Thymus (tissue), 11 donors: ENCODE measurements around the gene TMEM250. TPM values are rescaled to one million over a fixed set of nuclear protein-coding genes. Genes with fewer than 3 reads are reported as not detected.

Experiments used
- DNase-seq, 9 donors: peaks; one replicate each; pipeline ENCODE4 v3.0.0-alpha.2; 2013; ENCODE audit warnings: low spot score in 9 of 9, low read depth in 6 of 9, missing footprints in 1 of 9
- H3K27ac ChIP-seq, 2 donors: one replicate each; pipeline ENCODE4 v1.5.1; 2013; ENCODE audit warnings: control low read depth in 1 of 2, low read depth in 1 of 2, low read length in 1 of 2, mild to moderate bottlenecking in 1 of 2, moderate library complexity in 1 of 2
- H3K27me3 ChIP-seq, 2 donors: one replicate each; pipeline ENCODE4 v1.5.1; 2013; ENCODE audit warnings: low read length in 1 of 2; ENCODE audit not compliant: control insufficient read depth in 2 of 2, insufficient read depth in 1 of 2
- H3K36me3 ChIP-seq, 2 donors: one replicate each; pipeline ENCODE4 v1.5.1; 2013; ENCODE audit warnings: low read length in 1 of 2, mild to moderate bottlenecking in 1 of 2, moderate library complexity in 1 of 2; ENCODE audit not compliant: control insufficient read depth in 2 of 2, insufficient read depth in 2 of 2
- H3K4me1 ChIP-seq, 2 donors: one replicate each; pipeline ENCODE4 v1.5.1; 2013; ENCODE audit warnings: low read length in 2 of 2; ENCODE audit not compliant: control insufficient read depth in 2 of 2, insufficient read depth in 2 of 2
- H3K4me3 ChIP-seq, 2 donors: one replicate each; pipeline ENCODE4 v1.5.1; 2013; ENCODE audit warnings: low read length in 2 of 2, control low read depth in 1 of 2, mild to moderate bottlenecking in 1 of 2
- H3K9me3 ChIP-seq, 2 donors: one replicate each; pipeline ENCODE4 v1.5.1; 2013; ENCODE audit warnings: low read length in 1 of 2, mild to moderate bottlenecking in 1 of 2; ENCODE audit not compliant: control insufficient read depth in 2 of 2, insufficient read depth in 1 of 2
- WGBS: extraction: QIAGEN DNeasy Blood & Tissue Kit; methylation state at CpG from one replicate; pipeline ENCODE4 v1.1.7; 2013; 5-methylcytosine and 5-hydroxymethylcytosine counted together
- polyA plus RNA-seq: library from polyadenylated mRNA; stranded (reverse); fragments of 200-250 nt; gene quantifications from one replicate; pipeline ENCODE4 v1.2.3, GENCODE V29; 2013
- total RNA-seq: library from RNA; stranded (reverse); fragments of 120-200 nt; gene quantifications from one replicate; pipeline ENCODE4 v1.2.4, GENCODE V29; 2013
- donor health status: healthy.

TMEM250 gene
- total and polyA plus RNA-seq, 2 donors = 19.2 to 22.4 TPM

DNA sequence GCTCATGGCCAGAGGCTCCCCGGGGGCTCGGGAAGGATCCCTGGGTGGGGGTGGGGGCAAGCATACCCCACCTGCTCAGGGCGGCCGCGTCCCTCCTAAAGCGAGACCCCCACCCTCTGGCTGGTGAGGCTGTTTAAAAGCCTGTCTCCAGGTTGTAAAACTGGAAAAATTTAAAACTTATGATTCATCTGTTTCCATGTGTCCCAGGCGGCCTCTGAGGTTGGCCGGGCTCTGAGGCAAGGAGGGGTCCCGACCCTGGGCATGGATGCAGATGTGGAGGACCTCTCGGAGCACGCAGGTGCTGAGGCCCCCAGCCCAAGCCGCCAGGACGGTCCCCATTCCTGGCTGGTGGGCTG lies 24.2 kb upstream of the TMEM250 start:
- WGBS = 75% methylated on average over 13 of the region's 13 CpGs
- DNase-seq = no peak
- H3K9me3 ChIP-seq = no peaks in the 10 kb centered on the region
- H3K36me3 ChIP-seq = no peaks in the 10 kb centered on the region
- no peaks in the 10 kb centered on the region for H3K4me1 ChIP-seq
- H3K27me3 ChIP-seq = peaks cover 0 to 35% of the 10 kb centered on the region in 2 donors
- H3K4me3 ChIP-seq = no peak overlapping the region
- H3K27ac ChIP-seq = no peak overlapping the region

DNA sequence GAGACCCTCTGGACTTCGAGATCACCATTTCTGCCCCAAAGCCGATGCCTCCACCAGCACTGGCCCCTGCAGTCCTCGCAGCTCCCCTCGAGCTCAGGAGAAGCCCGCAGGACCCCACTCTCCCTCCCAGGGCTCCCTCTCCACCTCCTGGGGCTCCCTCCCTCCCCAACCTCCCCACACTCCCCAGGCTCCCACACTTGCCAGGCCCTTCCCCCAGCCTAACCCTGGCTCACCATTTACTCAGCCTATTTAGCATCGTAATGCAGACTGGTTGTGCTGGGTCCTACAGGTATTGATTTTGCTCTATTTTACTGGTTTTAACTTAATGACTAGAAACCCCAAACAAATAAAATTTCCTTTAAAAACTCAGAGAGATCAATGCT lies 23.7 kb upstream of the TMEM250 start:
- H3K4me3 ChIP-seq = no peak overlapping the region
- no peak for DNase-seq
- H3K27ac ChIP-seq = no peak overlapping the region
- no peaks in the 10 kb centered on the region for H3K9me3 ChIP-seq
- 89% methylated on average over 6 of the region's 6 CpGs for WGBS
- peaks cover 0 to 32% of the 10 kb centered on the region in 2 donors for H3K27me3 ChIP-seq
- H3K36me3 ChIP-seq = no peaks in the 10 kb centered on the region
- no peaks in the 10 kb centered on the region for H3K4me1 ChIP-seq

DNA sequence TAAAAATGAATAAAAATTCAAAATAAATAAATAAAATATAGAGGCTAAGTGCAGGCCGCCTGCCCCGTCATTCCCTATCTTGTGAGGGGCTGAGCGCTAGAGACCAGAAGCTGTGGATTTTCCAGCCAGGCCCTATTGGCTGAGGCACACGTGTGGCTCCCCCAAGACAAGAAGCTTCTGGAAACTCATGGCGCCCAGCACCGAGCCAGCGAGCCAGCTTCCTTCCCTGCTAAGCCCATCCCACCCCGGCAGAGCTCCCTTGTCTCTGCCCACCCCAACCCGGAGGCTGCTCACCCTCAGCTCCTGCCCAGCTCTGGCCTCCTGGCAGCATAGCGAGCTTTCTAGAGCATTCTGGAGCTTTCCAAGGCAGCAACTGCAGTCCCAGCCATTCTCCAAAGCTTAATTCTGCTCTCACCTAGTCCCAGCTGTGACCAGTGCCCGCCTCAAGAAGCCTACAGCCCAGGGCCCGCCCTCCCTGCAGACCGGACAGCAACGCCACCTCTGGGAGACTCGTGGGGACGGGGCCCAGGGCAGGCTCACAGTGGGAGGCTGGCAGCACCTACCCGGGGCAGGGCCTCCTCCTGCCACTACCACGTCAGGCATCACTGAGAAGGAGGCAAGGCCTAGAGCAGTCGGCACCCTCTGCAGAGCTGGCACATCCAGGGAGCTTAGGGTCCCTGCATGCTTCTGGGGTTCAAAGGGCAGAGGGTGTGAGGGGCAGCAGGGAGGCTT lies 23.2 kb upstream of the TMEM250 start:
- Histone ChIP-seq H3K36me3 (no peaks in the 10 kb centered on the region), H3K4me1 (no peaks in the 10 kb centered on the region), H3K27me3 (peaks cover 0 to 33% of the 10 kb centered on the region in 2 donors), H3K9me3 (no peaks in the 10 kb centered on the region), H3K4me3 (no peak overlapping the region), H3K27ac (no peak overlapping the region)
- WGBS = 93% methylated on average over 19 of the region's 19 CpGs
- DNase-seq = no peak

DNA sequence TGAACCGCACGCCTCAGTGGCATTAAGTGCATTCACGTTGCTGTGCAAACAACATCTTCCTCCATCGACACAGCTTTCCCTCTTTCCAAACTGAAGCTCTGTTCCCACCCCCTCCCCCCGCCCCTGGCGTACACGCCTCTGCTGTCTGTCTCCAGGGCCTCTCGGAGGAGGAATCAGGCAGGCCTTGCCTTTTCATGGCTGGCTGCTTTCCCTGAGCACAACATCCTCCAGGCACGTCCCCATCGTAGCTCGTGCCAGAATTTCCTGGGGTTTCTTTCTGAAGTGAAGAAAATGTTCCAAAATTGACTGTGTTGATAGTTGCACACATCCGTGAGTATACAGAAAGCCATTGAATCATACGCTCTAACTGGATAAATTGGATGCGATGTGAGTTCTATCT lies 22.3 kb upstream of the TMEM250 start:
- peaks cover 0 to 38% of the 10 kb centered on the region in 2 donors for H3K27me3 ChIP-seq

DNA sequence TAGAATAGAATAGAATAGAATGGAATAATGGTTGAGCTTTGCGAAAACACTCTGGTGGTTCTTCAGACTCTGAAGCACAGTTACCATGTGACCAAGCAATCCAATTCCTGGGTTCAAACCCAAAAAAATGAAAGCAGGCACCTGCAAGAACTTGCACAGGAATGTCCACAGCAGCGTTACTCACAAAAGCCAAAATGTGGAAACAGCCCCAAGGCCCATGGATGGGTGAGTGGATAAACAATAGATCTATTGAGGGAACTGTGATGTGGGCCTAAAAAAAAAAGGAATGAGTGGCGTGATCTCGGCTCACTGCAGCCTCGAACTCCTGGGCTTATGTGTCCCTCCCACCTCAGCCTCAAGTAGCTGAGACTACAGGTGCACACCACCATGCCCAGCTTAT lies 21.4 kb upstream of the TMEM250 start:
- WGBS = 93% methylated on average over 5 of the region's 5 CpGs
- H3K27me3 ChIP-seq = peaks cover 0 to 44% of the 10 kb centered on the region in 2 donors

More for the DNA sequence above, 22.3 kb upstream of the TMEM250 start:
- Histone ChIP-seq H3K9me3 (no peaks in the 10 kb centered on the region), H3K27ac (no peak overlapping the region), H3K4me1 (no peaks in the 10 kb centered on the region), H3K4me3 (no peak overlapping the region), H3K36me3 (no peaks in the 10 kb centered on the region)
- 95% methylated on average over 14 of the region's 14 CpGs for WGBS
- peak in 1 of 9 donors; percentile 9 for DNase-seq

DNA sequence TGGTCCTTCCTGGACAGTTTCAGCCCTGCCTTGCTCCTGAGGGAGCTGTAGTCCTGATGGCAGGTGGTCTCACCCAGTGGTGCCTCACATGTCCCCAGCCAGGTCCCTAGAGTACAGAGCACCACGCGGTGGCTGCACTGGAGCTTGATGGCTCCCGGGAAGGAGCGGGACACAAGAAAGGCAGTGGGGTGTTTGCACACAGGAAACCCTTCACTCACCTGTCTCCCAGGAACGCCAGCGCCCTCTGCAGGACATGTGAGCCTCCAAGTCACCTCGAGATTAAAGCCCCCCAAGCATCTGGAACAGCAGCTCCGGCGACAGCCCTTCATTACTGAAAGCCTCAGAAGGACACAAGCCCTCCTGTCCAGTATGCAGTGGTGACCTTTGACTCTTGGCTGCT lies 19.9 kb upstream of the TMEM250 start:
- WGBS = 23% methylated on average over 9 of the region's 9 CpGs
- Histone ChIP-seq H3K4me3 (no peak overlapping the region), H3K4me1 (no peaks in the 10 kb centered on the region), H3K27me3 (peaks cover 7 to 50% of the 10 kb centered on the region in 2 donors), H3K9me3 (no peaks in the 10 kb centered on the region), H3K36me3 (no peaks in the 10 kb centered on the region), H3K27ac (no peak overlapping the region)
- peak in 2 of 9 donors; percentile 31 to 44 for DNase-seq

More for the DNA sequence above, 21.4 kb upstream of the TMEM250 start:
- H3K27ac ChIP-seq = no peak overlapping the region
- no peaks in the 10 kb centered on the region for H3K9me3 ChIP-seq
- DNase-seq = no peak
- H3K4me3 ChIP-seq = no peak overlapping the region
- H3K4me1 ChIP-seq = no peaks in the 10 kb centered on the region
- no peaks in the 10 kb centered on the region for H3K36me3 ChIP-seq

DNA sequence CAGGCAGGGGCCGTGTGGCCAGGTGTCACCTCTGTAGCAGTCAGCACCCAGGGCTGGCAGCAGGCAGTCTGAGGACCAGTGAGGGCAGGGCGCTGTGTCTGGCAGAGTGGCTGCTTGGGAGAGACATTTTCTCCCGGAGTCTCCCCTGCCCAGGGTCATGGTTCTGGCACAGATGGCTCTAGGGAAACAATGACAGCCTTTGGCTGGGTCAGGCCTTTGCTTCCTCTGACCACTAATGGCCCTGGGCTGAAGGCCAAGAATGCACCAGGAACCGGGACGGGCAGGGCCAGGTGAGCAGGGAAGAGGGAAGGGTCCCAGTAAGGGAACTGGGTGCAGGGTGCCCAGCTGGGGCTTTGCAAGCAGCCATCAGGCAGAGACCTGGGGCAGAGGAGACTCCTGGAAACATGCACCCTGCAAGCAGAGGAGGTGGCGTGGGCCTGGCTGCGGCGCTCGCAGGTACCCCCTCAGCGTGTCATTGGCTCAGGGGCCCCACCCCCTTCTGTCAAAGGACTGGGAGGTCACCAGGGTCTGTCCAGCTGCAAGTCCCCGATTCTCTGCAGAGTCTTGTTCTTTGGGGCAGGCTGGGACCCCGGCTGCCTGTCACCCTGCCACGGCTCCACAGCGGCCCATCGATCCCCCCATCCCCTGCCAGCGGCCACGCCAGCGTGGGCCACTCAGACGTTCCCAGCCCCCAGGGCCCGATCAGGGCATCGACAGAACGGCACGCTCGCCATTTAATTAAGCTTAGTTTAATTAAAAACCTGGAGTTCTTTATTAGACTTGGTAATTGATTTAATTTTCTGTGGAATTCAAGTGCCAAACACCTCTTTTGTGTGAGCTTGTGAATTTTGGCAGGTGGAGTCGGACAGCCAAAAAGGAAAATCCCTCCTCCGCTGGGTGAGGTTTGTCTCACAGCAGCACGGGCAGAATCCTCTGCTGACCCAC lies 18.9 kb upstream of the TMEM250 start:
- Histone ChIP-seq H3K4me1 (no peaks in the 10 kb centered on the region), H3K27me3 (peaks cover 15 to 47% of the 10 kb centered on the region in 2 donors), H3K9me3 (no peaks in the 10 kb centered on the region), H3K27ac (no peak overlapping the region), H3K4me3 (no peak overlapping the region), H3K36me3 (no peaks in the 10 kb centered on the region)
- no peak for DNase-seq
- WGBS = 90% methylated on average over 27 of the region's 27 CpGs

DNA sequence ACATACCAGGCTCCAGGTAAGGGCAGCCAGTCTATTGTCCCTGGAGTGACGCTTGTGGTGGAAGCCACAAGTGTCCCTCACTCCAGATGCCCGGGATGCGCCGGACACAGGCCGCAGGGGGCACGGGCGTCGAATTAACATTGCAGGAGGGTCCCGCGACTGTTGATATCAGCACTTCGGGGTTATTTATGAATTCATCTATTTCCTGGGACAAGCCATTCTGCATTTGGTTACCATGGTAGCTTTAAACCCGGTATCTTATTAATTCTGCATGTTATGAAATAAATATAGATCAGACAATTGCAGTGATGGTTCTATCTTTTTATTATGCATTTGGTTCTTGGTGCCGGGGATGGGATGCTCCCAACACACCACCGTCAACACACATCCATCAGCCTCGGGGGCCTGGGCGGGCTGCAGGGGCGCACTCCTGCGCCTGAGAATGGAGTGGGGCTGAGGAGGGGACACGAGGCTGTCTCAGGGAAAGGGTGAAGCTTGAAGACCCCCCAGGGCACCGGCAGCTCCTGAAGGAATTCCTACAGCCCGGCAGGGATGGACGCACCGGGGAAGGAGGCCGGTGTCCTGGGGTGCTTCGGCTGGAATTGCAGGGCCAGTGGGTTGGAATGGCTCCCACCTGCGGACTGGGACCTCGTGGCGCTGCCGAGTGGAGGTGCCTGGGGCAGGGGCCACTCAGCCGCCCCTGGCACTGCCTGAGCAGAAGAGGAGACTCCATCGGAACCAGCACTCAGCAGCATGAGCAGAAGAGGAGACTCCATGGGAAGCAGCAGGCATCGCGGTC lies 17.7 kb upstream of the TMEM250 start:
- 94% methylated on average over 33 of the region's 33 CpGs for WGBS
- Histone ChIP-seq H3K27me3 (peaks cover 27 to 60% of the 10 kb centered on the region in 2 donors), H3K9me3 (no peaks in the 10 kb centered on the region), H3K36me3 (no peaks in the 10 kb centered on the region), H3K4me3 (no peak overlapping the region), H3K27ac (no peak overlapping the region), H3K4me1 (no peaks in the 10 kb centered on the region)
- no peak for DNase-seq
